Brain microvascular endothelial cell (primary cell): ENCODE measurements around the gene ZNF778.
A peak's percentile ranks its signal among the peaks of the same experiment; 100 is the strongest.
"Not testable (repeated sequence)": the region's sequence is repeated elsewhere in the genome, so short reads cannot be mapped to it uniquely, and the experiment has no call there.

Experiments
- DNase-seq: peaks from one replicate; pipeline ENCODE4 v3.0.0-alpha.2; 2020
- H3K27ac ChIP-seq: fragments of 250-450 bp; sonication (Bioruptor Pico); 2 replicates; pipeline ENCODE4 v1.5.1; 2020; ENCODE audit warnings: mild to moderate bottlenecking, moderate library complexity
- H3K27me3 ChIP-seq: fragments of 250-450 bp; sonication (Bioruptor Pico); replicated peaks from 2 replicates; pipeline ENCODE4 v1.5.1; 2020; ENCODE audit warnings: mild to moderate bottlenecking
- H3K36me3 ChIP-seq: fragments of 250-450 bp; sonication (Bioruptor Pico); replicated peaks from 2 replicates; pipeline ENCODE4 v1.5.1; 2020; ENCODE audit warnings: mild to moderate bottlenecking
- H3K4me3 ChIP-seq: 2 replicates; pipeline ENCODE4 v1.5.1; 2011; ENCODE audit warnings: low read depth, mild to moderate bottlenecking, control low read depth, low read length, moderate library complexity
- CTCF ChIP-seq: IDR thresholded peaks from 2 replicates; pipeline ENCODE4 v1.5.1; 2011; ENCODE audit warnings: low read depth, mild to moderate bottlenecking, moderate library complexity, low read length, control low read depth, inconsistent platforms; ENCODE audit errors: missing control alignments
- in situ Hi-C: cut with HindIII; loops from 2 replicates; pipeline ENCODE4 v1.10.0; 2017; ENCODE audit warnings: low sequenced_read_pairs, low pct_ligation_motif_present

ZNF778 gene

GRCh38 chr16:89266521-89267134 lies 49.1 kb downstream of the ZNF778 start:
- in situ Hi-C loops: no loop called here
- no peak for TF ChIP-seq CTCF
- no peak for DNase-seq
- Histone ChIP-seq H3K4me3 (no peak overlapping the region), H3K36me3 (peaks cover 51% of the 10 kb centered on the region), H3K27ac (no peak overlapping the region), H3K27me3 (no peaks in the 10 kb centered on the region)

GRCh38 chr16:89267746-89268145 lies 50.2 kb downstream of the ZNF778 start:
- DNase-seq, in situ Hi-C loops, H3K27me3 ChIP-seq, H3K27ac ChIP-seq, H3K4me3 ChIP-seq: not testable (repeated sequence)
- peaks cover 58% of the 10 kb centered on the region for H3K36me3 ChIP-seq

- Histone ChIP-seq H3K27ac (no peak overlapping the region), H3K4me3 (no peak overlapping the region), H3K27me3 (no peaks in the 10 kb centered on the region), H3K36me3 (peaks cover 66% of the 10 kb centered on the region)
- in situ Hi-C loops: no loop called here
- no peak for DNase-seq
- TF ChIP-seq CTCF: no peak
These were observed 51.1 kb downstream of the ZNF778 start for GRCh38 chr16:89268585-89268984.

GRCh38 chr16:89268987-89269735 lies 51.7 kb downstream of the ZNF778 start:
- Histone ChIP-seq H3K36me3 (peaks cover 71% of the 10 kb centered on the region), H3K4me3 (no peak overlapping the region), H3K27me3 (no peaks in the 10 kb centered on the region), H3K27ac (no peak overlapping the region)
- peak; percentile 64 for DNase-seq
- TF ChIP-seq CTCF: no peak
- in situ Hi-C loops: no loop called here

GRCh38 chr16:89269805-89270665 lies 52.5 kb downstream of the ZNF778 start:
- Histone ChIP-seq H3K36me3 (peaks cover 70% of the 10 kb centered on the region), H3K4me3 (no peak overlapping the region), H3K27ac (no peak overlapping the region), H3K27me3 (no peaks in the 10 kb centered on the region)
- in situ Hi-C loops: no loop called here
- no peak for TF ChIP-seq CTCF
- no peak for DNase-seq

- no peak for DNase-seq
- Histone ChIP-seq H3K27ac (no peak overlapping the region), H3K27me3 (no peaks in the 10 kb centered on the region), H3K36me3 (peaks cover 72% of the 10 kb centered on the region), H3K4me3 (no peak overlapping the region)
- in situ Hi-C loops: no loop called here
- no peak for TF ChIP-seq CTCF
These were observed 53.3 kb downstream of the ZNF778 start for GRCh38 chr16:89270666-89271345.
